Endothelial cell of umbilical vein (primary cell): ENCODE results near the gene CENPP. TPM values are rescaled to one million over a fixed set of nuclear protein-coding genes. Genes with fewer than 3 reads are reported as not detected.

Source experiments
- BruUV-seq: library from RNA; stranded (reverse); fragments of 400-500 nt; replicated peaks from 2 replicates; lab custom pipeline; 2021; lab: Mats Ljungman, UMichigan
- CTCF ChIA-PET: fragments of 300-600, 350-600 bp; sonication (Branson Sonifier 250); formaldehyde crosslinking; loops from one replicate; lab custom pipeline; 2021; ENCODE audit warnings: antibody characterized with exemption, inconsistent platforms; lab: Charles Lee
- POLR2A ChIA-PET: fragments of 300-600, 350-600 bp; sonication (Branson Sonifier 250); formaldehyde crosslinking; loops from one replicate; lab custom pipeline; 2021; ENCODE audit warnings: antibody characterized with exemption, inconsistent platforms; lab: Charles Lee
- DNase-seq: peaks from one replicate; pipeline ENCODE4 v3.0.0-alpha.2; 2011; ENCODE audit warnings: low read depth, low spot score
- FAIRE-seq: peaks from 2 replicates; lab custom pipeline; 2011; peaks lifted over from hg19 to GRCh38; lab: Jason Lieb, UNC
- H2AFZ ChIP-seq: 2 replicates; pipeline ENCODE4 v1.6.0; 2012; ENCODE audit warnings: low read depth, low read length, control low read depth, inconsistent platforms
- H3K27ac ChIP-seq: 2 replicates; pipeline ENCODE4 v1.5.1; 2011; ENCODE audit warnings: low read depth, mild to moderate bottlenecking, control low read depth, low read length, moderate library complexity; ENCODE audit not compliant: insufficient read depth
- H3K27me3 ChIP-seq, 2 experiments: 2 replicates each; pipeline versions ENCODE4 v1.6.0 to v1.6.1; 2011; ENCODE audit warnings: low read length in 2 of 2, mixed read lengths in 1 of 2; ENCODE audit not compliant: control insufficient read depth in 2 of 2, insufficient read depth in 2 of 2
- H3K36me3 ChIP-seq, 2 experiments: 2 replicates in 1 of 2; 3 replicates in 1 of 2; pipeline ENCODE4 v1.5.1; 2011; ENCODE audit warnings: low read length in 2 of 2, mild to moderate bottlenecking in 1 of 2, moderate library complexity in 1 of 2; ENCODE audit not compliant: control insufficient read depth in 2 of 2, insufficient read depth in 2 of 2; ENCODE audit errors: extremely low read depth in 1 of 2
- H3K4me1 ChIP-seq: 3 replicates; pipeline ENCODE4 v1.5.1; 2011; ENCODE audit warnings: mild to moderate bottlenecking, low read length; ENCODE audit not compliant: control insufficient read depth, insufficient read depth; ENCODE audit errors: extremely low read depth
- H3K4me2 ChIP-seq: 2 replicates; pipeline ENCODE4 v1.6.1; 2011; ENCODE audit warnings: low read length, control low read depth, mixed read lengths; ENCODE audit not compliant: insufficient read depth
- H3K4me3 ChIP-seq, 3 experiments: fragments of 200-600 bp in 1 of 3; sonication (generic), shearing (Covaris generic) in 1 of 3; replicated peaks in 1 of 3; 2 replicates each; pipeline ENCODE4 v1.5.1; 2011 to 2016; ENCODE audit warnings: control low read depth in 3 of 3, low read length in 3 of 3, mild to moderate bottlenecking in 2 of 3, inconsistent platforms in 1 of 3, low read depth in 1 of 3, moderate library complexity in 1 of 3; ENCODE audit not compliant: insufficient read depth in 1 of 3
- H3K79me2 ChIP-seq: 2 replicates; pipeline ENCODE4 v1.6.0; 2012; ENCODE audit warnings: low read length, inconsistent platforms; ENCODE audit not compliant: control insufficient read depth, insufficient read depth
- H3K9ac ChIP-seq: replicated peaks from 2 replicates; pipeline ENCODE3; 2011; ENCODE audit warnings: low read length, control low read depth; ENCODE audit not compliant: insufficient read depth; ENCODE audit errors: extremely low read depth
- H3K9me1 ChIP-seq: replicated peaks from 3 replicates; pipeline ENCODE4 v1.6.0; 2011; ENCODE audit warnings: mild to moderate bottlenecking, low read length; ENCODE audit not compliant: control insufficient read depth, insufficient read depth; ENCODE audit errors: extremely low read depth
- H3K9me3 ChIP-seq: replicated peaks from 2 replicates; pipeline ENCODE4 v1.5.1; 2012; ENCODE audit warnings: low read length, inconsistent platforms; ENCODE audit not compliant: control insufficient read depth, insufficient read depth
- H4K20me1 ChIP-seq: replicated peaks from 2 replicates; pipeline ENCODE3; 2011; ENCODE audit warnings: mild to moderate bottlenecking, low read length; ENCODE audit not compliant: control insufficient read depth, insufficient read depth; ENCODE audit errors: extremely low read depth
- CTCF ChIP-seq, 2 donors: IDR thresholded peaks; 1 replicate in 1 of 2; 2 replicates in 1 of 2; pipeline ENCODE4 v1.5.1; 2011; ENCODE audit warnings: low read length in 2 of 2, mild to moderate bottlenecking in 2 of 2, moderate library complexity in 2 of 2, control low read depth in 1 of 2, inconsistent platforms in 1 of 2, low read depth in 1 of 2; ENCODE audit not compliant: insufficient read depth in 1 of 2; ENCODE audit errors: extremely low read depth in 1 of 2
- GATA2 ChIP-seq: IDR thresholded peaks from 2 replicates; pipeline ENCODE4 v1.7.0; 2011; ENCODE audit warnings: low read depth, mild to moderate bottlenecking, moderate library complexity, mixed read lengths, low read length; ENCODE audit not compliant: insufficient read length, insufficient read depth
- JUN ChIP-seq: IDR thresholded peaks from 2 replicates; pipeline ENCODE4 v1.6.1; 2011; ENCODE audit warnings: borderline replicate concordance, low read depth; ENCODE audit not compliant: insufficient read length, insufficient read depth
- dilution Hi-C: fragments of 300-500 bp; cut with MboI; formaldehyde crosslinking; loops from one replicate; pipeline ENCODE4 v1.15.0; 2019; ENCODE audit warnings: low sequenced_read_pairs; ENCODE audit not compliant: extremely low pct_ligation_motif_present
- intact Hi-C: fragments of 100-400 bp; cut with micrococcal nuclease; formaldehyde crosslinking; loops from one replicate; pipeline ENCODE4 v1.10.0; 2022
- polyA plus RNA-seq, 4 experiments: library from polyadenylated mRNA; depleted of rRNA in 3 of 4; stranded (reverse) in 3 of 4; unstranded in 1 of 4; fragments of >200 nt; gene quantifications; 2 replicates each; pipeline versions ENCODE4 v1.2.1 to v1.2.3, GENCODE V29; 2011 to 2012; ENCODE audit warnings: missing spikeins in 1 of 4
- total RNA-seq: library from RNA; stranded (reverse); gene quantifications from 2 replicates; pipeline ENCODE4 v1.2.3, GENCODE V29; 2021

Gene CENPP
- total and polyA plus RNA-seq, 2 donors (not counting 3 experiments of a cell fraction or from before 2014, with no cell fraction given), result 1.2 to 12.0 TPM

DNA sequence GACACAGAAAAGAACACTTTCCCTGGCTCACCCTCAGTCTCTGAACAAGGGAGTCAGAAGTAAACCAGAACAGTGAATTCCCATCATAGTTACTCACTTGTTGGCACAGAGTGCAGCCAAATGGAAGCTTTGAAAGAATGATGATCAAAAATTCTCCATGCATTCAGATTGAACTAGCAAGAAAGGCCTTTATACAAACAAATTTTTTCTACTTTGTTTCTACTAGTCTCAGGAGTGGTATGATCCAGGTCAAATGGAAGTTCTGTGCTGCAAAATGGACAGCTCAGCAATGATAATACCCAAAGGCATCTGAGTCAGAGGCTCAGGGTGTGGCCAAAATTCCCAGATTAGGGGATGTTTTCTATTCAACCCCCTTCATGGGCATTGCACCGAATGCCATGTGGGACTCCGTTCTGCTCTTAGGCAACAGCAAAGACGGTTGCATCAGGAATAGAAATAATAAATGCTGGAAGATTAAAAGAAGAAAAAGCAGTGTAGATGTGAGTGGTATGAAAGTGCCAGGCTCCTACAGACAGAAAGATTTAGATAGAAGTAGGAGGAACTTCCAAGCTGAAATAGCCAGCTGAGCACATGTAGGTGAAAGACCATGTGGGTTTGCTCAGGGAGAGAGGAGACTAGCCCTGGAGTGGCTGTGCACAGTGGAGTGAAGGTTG, 180.6 kb downstream of the CENPP start:
- DNase-seq, result no peak
- Histone ChIP-seq H2AFZ (no peak overlapping the region), H3K27me3 (no peaks in the 10 kb centered on the region), H3K9me1 (no peaks in the 10 kb centered on the region), H3K36me3 (no peaks in the 10 kb centered on the region), H3K27ac (no peak overlapping the region), H3K9me3 (no peaks in the 10 kb centered on the region), H3K9ac (no peak overlapping the region), H3K4me1 (no peaks in the 10 kb centered on the region), H3K79me2 (no peaks in the 10 kb centered on the region), H3K4me2 (no peak overlapping the region), H3K4me3 (no peak overlapping the region), H4K20me1 (no peaks in the 10 kb centered on the region)
- no peak for TF ChIP-seq JUN
- dilution Hi-C loops, result no loop called here
- ChIA-PET CTCF (no interaction called here), POLR2A (no interaction called here)
- no peak for FAIRE-seq
- BruUV-seq, result no TSS peak
- intact Hi-C loops, result no loop called here

GRCh38 chr9:92507005-92507404, 181.3 kb downstream of the CENPP start:
- Histone ChIP-seq H3K4me1 (no peaks in the 10 kb centered on the region), H3K27ac (no peak overlapping the region), H3K4me3 (no peak overlapping the region), H3K9me1 (no peaks in the 10 kb centered on the region), H3K27me3 (no peaks in the 10 kb centered on the region), H3K4me2 (no peak overlapping the region), H3K79me2 (no peaks in the 10 kb centered on the region), H4K20me1 (no peaks in the 10 kb centered on the region), H3K9me3 (no peaks in the 10 kb centered on the region), H2AFZ (no peak overlapping the region), H3K9ac (no peak overlapping the region), H3K36me3 (no peaks in the 10 kb centered on the region)
- ChIA-PET POLR2A (no interaction called here), CTCF (no interaction called here)
- dilution Hi-C loops, result no loop called here
- intact Hi-C loops, result no loop called here
- no peak for DNase-seq
- BruUV-seq, result no TSS peak
- TF ChIP-seq GATA2 (no peak), CTCF (IDR thresholded peaks at IDR 0.05; ENCODE audit: extremely low read depth in 1 of 2, insufficient read depth in 1 of 2, low read depth in 1 of 2, low read length in 2 of 2) (no peak)
- no peak for FAIRE-seq
